T-helper 17 cell (primary cell): Measurements from ENCODE around the gene MCF2L. TPM values are rescaled to one million over a fixed set of nuclear protein-coding genes. Genes with fewer than 3 reads are reported as not detected.

Source experiments
- ATAC-seq: fragments of 150-1000 bp; cut with Tn5 transposase; 2 replicates; pipeline ENCODE4 v1.10.0; 2021; ENCODE audit warnings: mild to moderate bottlenecking, moderate library complexity
- DNase-seq, 3 donors: peaks; one replicate each; pipeline versions ENCODE4 v3.0.0 to v3.0.0-alpha.2; 2020 to 2021
- H3K9me3 ChIP-seq: one replicate; pipeline ENCODE4 v1.7.0; 2013; ENCODE audit warnings: low read length, mild to moderate bottlenecking; ENCODE audit not compliant: control insufficient read depth, poor library complexity, severe bottlenecking
- H3K27ac Mint-ChIP-seq: one replicate; pipeline ENCODE4 v1.8.0; 2022; ENCODE audit warnings: mild to moderate bottlenecking, moderate library complexity, mixed read lengths
- H3K27me3 Mint-ChIP-seq: one replicate; pipeline ENCODE4 v1.8.0; 2022; ENCODE audit warnings: mixed read lengths
- H3K36me3 Mint-ChIP-seq: one replicate; pipeline ENCODE4 v1.8.0; 2022; ENCODE audit warnings: low read depth, mixed read lengths
- H3K4me1 Mint-ChIP-seq: one replicate; pipeline ENCODE4 v1.8.0; 2022; ENCODE audit warnings: mild to moderate bottlenecking, mixed read lengths
- H3K4me3 Mint-ChIP-seq: one replicate; pipeline ENCODE4 v1.8.0; 2022; ENCODE audit warnings: mild to moderate bottlenecking, moderate library complexity, mixed read lengths
- total RNA-seq, 4 donors: library from RNA in 2 of 4; stranded (reverse) in 2 of 4; gene quantifications; one replicate each; pipeline ENCODE4 v1.2.3 and lab custom pipeline; 2022 to 2026

The MCF2L gene
- total RNA-seq, 2 donors from 2014 or later = 9.7 to 13.2 TPM

- no peak for ATAC-seq
- H3K9me3 ChIP-seq = no peaks in the 10 kb centered on the region
- Mint-ChIP-seq H3K27ac (peak overlapping the region; percentile 47), H3K36me3 (peaks cover 5% of the 10 kb centered on the region), H3K27me3 (no peaks in the 10 kb centered on the region), H3K4me1 (no peaks in the 10 kb centered on the region), H3K4me3 (no peak overlapping the region)
- no peak for DNase-seq
Observed at GRCh38 chr13:113042456-113042855, 73.4 kb downstream of the MCF2L start.

- Mint-ChIP-seq H3K4me1 (no peaks in the 10 kb centered on the region), H3K27ac (peak overlapping the region; percentile 47), H3K27me3 (no peaks in the 10 kb centered on the region), H3K36me3 (peaks cover 5% of the 10 kb centered on the region), H3K4me3 (no peak overlapping the region)
- H3K9me3 ChIP-seq = no peaks in the 10 kb centered on the region
- DNase-seq (no peak), ATAC-seq (no peak)
Observed at GRCh38 chr13:113043001-113043630, 74.1 kb downstream of the MCF2L start.

GRCh38 chr13:113043931-113044330 is 74.9 kb downstream of the MCF2L start:
- ATAC-seq (no peak), DNase-seq (no peak)
- Mint-ChIP-seq H3K4me3 (no peak overlapping the region), H3K27ac (no peak overlapping the region), H3K36me3 (peaks cover 5% of the 10 kb centered on the region), H3K4me1 (no peaks in the 10 kb centered on the region), H3K27me3 (no peaks in the 10 kb centered on the region)
- no peaks in the 10 kb centered on the region for H3K9me3 ChIP-seq

- Mint-ChIP-seq H3K4me1 (no peaks in the 10 kb centered on the region), H3K27ac (no peak overlapping the region), H3K4me3 (no peak overlapping the region), H3K36me3 (peaks cover 5% of the 10 kb centered on the region), H3K27me3 (no peaks in the 10 kb centered on the region)
- no peaks in the 10 kb centered on the region for H3K9me3 ChIP-seq
- no peak for DNase-seq
- no peak for ATAC-seq
Observed at GRCh38 chr13:113044391-113045114, 75.5 kb downstream of the MCF2L start.

GRCh38 chr13:113045251-113046127 is 76.5 kb downstream of the MCF2L start:
- ATAC-seq (no peak), DNase-seq (no peak)
- H3K9me3 ChIP-seq = no peaks in the 10 kb centered on the region
- H3K27ac Mint-ChIP-seq = no peak overlapping the region
- no peaks in the 10 kb centered on the region for H3K27me3 Mint-ChIP-seq
- H3K4me1 Mint-ChIP-seq = no peaks in the 10 kb centered on the region
- peak overlapping the region; percentile 57 for H3K4me3 Mint-ChIP-seq
- H3K36me3 Mint-ChIP-seq = peaks cover 7% of the 10 kb centered on the region

GRCh38 chr13:113046128-113046882 is 77.3 kb downstream of the MCF2L start:
- no peak overlapping the region for H3K4me3 Mint-ChIP-seq
- H3K27me3 Mint-ChIP-seq = no peaks in the 10 kb centered on the region
- peaks cover 7% of the 10 kb centered on the region for H3K36me3 Mint-ChIP-seq
- no peak overlapping the region for H3K27ac Mint-ChIP-seq
- ATAC-seq (no peak), DNase-seq (no peak)
- no peaks in the 10 kb centered on the region for H3K9me3 ChIP-seq
- H3K4me1 Mint-ChIP-seq = no peaks in the 10 kb centered on the region

- H3K4me3 Mint-ChIP-seq = no peak overlapping the region
- no peak for DNase-seq
- no peak for ATAC-seq
- no peaks in the 10 kb centered on the region for H3K9me3 ChIP-seq
- peaks cover 7% of the 10 kb centered on the region for H3K36me3 Mint-ChIP-seq
- no peak overlapping the region for H3K27ac Mint-ChIP-seq
- H3K27me3 Mint-ChIP-seq = no peaks in the 10 kb centered on the region
- H3K4me1 Mint-ChIP-seq = no peaks in the 10 kb centered on the region
Observed at GRCh38 chr13:113046883-113047244, 77.8 kb downstream of the MCF2L start.

- Mint-ChIP-seq H3K27ac (no peak overlapping the region), H3K4me1 (peaks cover under 1% of the 10 kb centered on the region), H3K4me3 (no peak overlapping the region), H3K36me3 (peaks cover 10% of the 10 kb centered on the region), H3K27me3 (no peaks in the 10 kb centered on the region)
- ATAC-seq (no peak), DNase-seq (no peak)
- H3K9me3 ChIP-seq = no peaks in the 10 kb centered on the region
Observed at GRCh38 chr13:113047587-113047986, 78.6 kb downstream of the MCF2L start.

GRCh38 chr13:113048766-113049165 is 79.8 kb downstream of the MCF2L start:
- Mint-ChIP-seq H3K4me3 (no peak overlapping the region), H3K4me1 (peaks cover 3% of the 10 kb centered on the region), H3K36me3 (peaks cover 12% of the 10 kb centered on the region), H3K27ac (no peak overlapping the region), H3K27me3 (no peaks in the 10 kb centered on the region)
- ATAC-seq (no peak), DNase-seq (no peak)
- no peaks in the 10 kb centered on the region for H3K9me3 ChIP-seq

- DNase-seq (no peak), ATAC-seq (no peak)
- no peaks in the 10 kb centered on the region for H3K9me3 ChIP-seq
- Mint-ChIP-seq H3K27me3 (no peaks in the 10 kb centered on the region), H3K27ac (peak overlapping the region; percentile 30), H3K4me3 (no peak overlapping the region), H3K4me1 (peaks cover 3% of the 10 kb centered on the region), H3K36me3 (peaks cover 12% of the 10 kb centered on the region)
Observed at GRCh38 chr13:113049521-113049941, 80.5 kb downstream of the MCF2L start.

- no peak overlapping the region for H3K4me3 Mint-ChIP-seq
- H3K4me1 Mint-ChIP-seq = peaks cover 3% of the 10 kb centered on the region
- DNase-seq = no peak
- H3K27me3 Mint-ChIP-seq = no peaks in the 10 kb centered on the region
- H3K36me3 Mint-ChIP-seq = peaks cover 12% of the 10 kb centered on the region
- no peak for ATAC-seq
- no peaks in the 10 kb centered on the region for H3K9me3 ChIP-seq
- peak overlapping the region; percentile 30 for H3K27ac Mint-ChIP-seq
Observed at GRCh38 chr13:113049981-113050380, 81.0 kb downstream of the MCF2L start.

- Mint-ChIP-seq H3K4me1 (peaks cover 3% of the 10 kb centered on the region), H3K36me3 (peaks cover 10% of the 10 kb centered on the region), H3K4me3 (no peak overlapping the region), H3K27ac (no peak overlapping the region), H3K27me3 (no peaks in the 10 kb centered on the region)
- no peak for ATAC-seq
- no peak for DNase-seq
- H3K9me3 ChIP-seq = no peaks in the 10 kb centered on the region
Observed at GRCh38 chr13:113050734-113051431, 81.9 kb downstream of the MCF2L start.
